ENCODE measurements around the gene C3orf52. TPM values are rescaled to one million over a fixed set of nuclear protein-coding genes. Genes with fewer than 3 reads are reported as not detected.
A peak's percentile ranks its signal among the peaks of the same experiment; 100 is the strongest.

The C3orf52 gene
- total and polyA plus RNA-seq, 10 of the 15 experiments (the other 5 are each of a cell fraction or from before 2014, with no cell fraction given) = 0.15 to 1.9 (median 0.73) TPM

GRCh38 chr3:112132088-112132487 is 45.9 kb downstream of the C3orf52 start (continued):
- TF ChIP-seq RAD21 (IDR thresholded peaks at IDR 0.05; ENCODE audit: insufficient read depth, low read depth, low read length) (no peak), KLF5 (IDR thresholded peaks at IDR 0.05; ENCODE audit: partially characterized antibody) (no peak), RELA (IDR thresholded peaks at IDR 0.05; ENCODE audit: borderline replicate concordance, partially characterized antibody) (no peak), SREBF2 (IDR thresholded peaks at IDR 0.05; ENCODE audit: low read length) (no peak), ZZZ3 (IDR thresholded peaks at IDR 0.05; ENCODE audit: control insufficient read depth, insufficient read length, low read depth) (no peak), PRDM15 (CRISPR knock-in tag; IDR thresholded peaks at IDR 0.05) (peak; percentile 13; the same call in 1 of the 2 replicates), ESRRA (IDR thresholded peaks at IDR 0.05; ENCODE audit: low read length) (no peak), SMAD1 (IDR thresholded peaks at IDR 0.05; ENCODE audit: low read depth, partially characterized antibody) (peak; percentile 12), PAX5 (IDR thresholded peaks at IDR 0.05; ENCODE audit: borderline replicate concordance, low read depth, low read length) (no peak), PKNOX1 (IDR thresholded peaks at IDR 0.05) (peak; percentile 21; the same call in 1 of the 2 replicates), MAX (IDR thresholded peaks at IDR 0.05; ENCODE audit: low read depth, low read length) (no peak), TARDBP (IDR thresholded peaks at IDR 0.05; ENCODE audit: borderline replicate concordance) (no peak), BMI1 (IDR thresholded peaks at IDR 0.05; ENCODE audit: borderline replicate concordance) (0 out of 2 replicates have a peak, but pooled peaks have one; percentile 31), SKIL (IDR thresholded peaks at IDR 0.05; ENCODE audit: low read depth, poor library complexity, severe bottlenecking) (no peak), SIX5 (IDR thresholded peaks at IDR 0.05; ENCODE audit: low read depth, low read length, severe bottlenecking) (peak; percentile 1), POLR2AphosphoS2 (IDR thresholded peaks at IDR 0.05; ENCODE audit: low read depth, low read length) (0 out of 2 replicates have a peak, but pooled peaks have one; percentile 80), PBX3 (IDR thresholded peaks at IDR 0.05; ENCODE audit: insufficient replicate concordance, low read depth, low read length) (no peak), POLR2A (IDR thresholded peaks at IDR 0.05; ENCODE audit: low read depth, low read length) (peak; percentile 58), EP300 (IDR thresholded peaks at IDR 0.05; ENCODE audit: borderline replicate concordance in 1 of 2, control insufficient read depth in 1 of 2, low read depth in 2 of 2, low read length in 2 of 2) (no peak), ZNF384 (IDR thresholded peaks at IDR 0.05; ENCODE audit: borderline replicate concordance, low read depth, low read length) (no peak), EZH2 (IDR thresholded peaks at IDR 0.05; ENCODE audit: borderline replicate concordance, control insufficient read depth, low read depth, low read length) (no peak), RB1 (IDR thresholded peaks at IDR 0.05; ENCODE audit: borderline replicate concordance) (no peak)
